ENCODE results near the gene ZBTB22.

Gene ZBTB22

GRCh38 chr6:33319939-33320314, 2.4 kb upstream of the ZBTB22 start:
- DNase-seq (ENCODE audit: extremely low read depth, low read depth): no peak
- no peak for TF ChIP-seq CTCF (IDR thresholded peaks at IDR 0.05; ENCODE audit: low read depth, low read length)

- TF ChIP-seq CTCF (IDR thresholded peaks at IDR 0.05; ENCODE audit: low read depth, low read length): no peak
Measured at GRCh38 chr6:33318426-33319073, 1.0 kb upstream of the ZBTB22 start.

GRCh38 chr6:33317419-33317668, 200 bp downstream of the ZBTB22 start:
- no peak for DNase-seq (ENCODE audit: extremely low read depth, low read depth)
- no peak for TF ChIP-seq CTCF (IDR thresholded peaks at IDR 0.05; ENCODE audit: low read depth, low read length)

More at GRCh38 chr6:33318426-33319073, 1.0 kb upstream of the ZBTB22 start:
- DNase-seq (ENCODE audit: extremely low read depth, low read depth): no peak

- no peak for TF ChIP-seq CTCF (IDR thresholded peaks at IDR 0.05; ENCODE audit: low read depth, low read length)
Measured at GRCh38 chr6:33316603-33317418, 733 bp downstream of the ZBTB22 start.

GRCh38 chr6:33315793-33316602, 1.5 kb downstream of the ZBTB22 start:
- DNase-seq (ENCODE audit: extremely low read depth, low read depth): no peak
- TF ChIP-seq CTCF (IDR thresholded peaks at IDR 0.05; ENCODE audit: low read depth, low read length): no peak

More at GRCh38 chr6:33316603-33317418, 733 bp downstream of the ZBTB22 start:
- DNase-seq (ENCODE audit: extremely low read depth, low read depth): no peak

GRCh38 chr6:33314943-33315792, 2.4 kb downstream of the ZBTB22 start:
- no peak for TF ChIP-seq CTCF (IDR thresholded peaks at IDR 0.05; ENCODE audit: low read depth, low read length)
- DNase-seq (ENCODE audit: extremely low read depth, low read depth): no peak
